Lung (tissue), 12 donors: ENCODE results near the gene ITGA7. TPM values are rescaled to one million over a fixed set of nuclear protein-coding genes. Genes with fewer than 3 reads are reported as not detected.

Experiments
- ATAC-seq: fragments of 200-7000 bp; cut with Tn5 transposase; one replicate; pipeline ENCODE4 v1.9.1; 2020; ENCODE audit warnings: moderate number of reproducible peaks; ENCODE audit not compliant: insufficient read depth, low FRiP score
- DNase-seq, 3 donors: peaks; one replicate each; pipeline ENCODE4 v3.0.0-alpha.2; 2013 to 2017
- H3K27ac ChIP-seq, 2 donors: one replicate each; pipeline ENCODE4 v1.5.1; 2013; ENCODE audit warnings: mild to moderate bottlenecking in 2 of 2, moderate library complexity in 2 of 2, control low read depth in 1 of 2, inconsistent platforms in 1 of 2, low read depth in 1 of 2, low read length in 1 of 2
- H3K27me3 ChIP-seq, 3 donors: one replicate each; pipeline ENCODE4 v1.5.1; 2013; ENCODE audit warnings: low read length in 2 of 3; ENCODE audit not compliant: control insufficient read depth in 3 of 3, insufficient read depth in 3 of 3
- H3K36me3 ChIP-seq, 4 donors: one replicate each; pipeline ENCODE4 v1.5.1; 2013; ENCODE audit warnings: low read length in 4 of 4, mild to moderate bottlenecking in 1 of 4, moderate library complexity in 1 of 4; ENCODE audit not compliant: control insufficient read depth in 4 of 4, insufficient read depth in 4 of 4
- H3K4me1 ChIP-seq, 5 donors: one replicate each; pipeline ENCODE4 v1.5.1; 2013; ENCODE audit warnings: low read length in 5 of 5, mild to moderate bottlenecking in 2 of 5, moderate library complexity in 1 of 5; ENCODE audit not compliant: control insufficient read depth in 5 of 5, insufficient read depth in 5 of 5
- H3K4me3 ChIP-seq: one replicate; pipeline ENCODE4 v1.5.1; 2013; ENCODE audit warnings: mild to moderate bottlenecking, control low read depth, moderate library complexity
- H3K9ac ChIP-seq, 2 donors: one replicate each; pipeline ENCODE4 v1.5.1; 2013; ENCODE audit warnings: low read length in 2 of 2, control low read depth in 1 of 2; ENCODE audit not compliant: insufficient read depth in 1 of 2
- H3K9me3 ChIP-seq, 4 donors: one replicate each; pipeline ENCODE4 v1.5.1; 2013; ENCODE audit warnings: low read length in 3 of 4, mild to moderate bottlenecking in 1 of 4, moderate library complexity in 1 of 4; ENCODE audit not compliant: control insufficient read depth in 4 of 4, insufficient read depth in 3 of 4
- WGBS, 2 donors: extraction: QIAGEN DNeasy Blood & Tissue Kit; methylation state at CpG; one replicate each; pipeline ENCODE4 v1.1.7; 2013; 5-methylcytosine and 5-hydroxymethylcytosine counted together
- polyA plus RNA-seq, 2 donors: library from polyadenylated mRNA; stranded (reverse); fragments of 200-250 nt; gene quantifications; one replicate each; pipeline ENCODE4 v1.2.1, GENCODE V29; 2013
- total RNA-seq, 2 donors: library from RNA; depleted of rRNA in 1 of 2; stranded (reverse); fragments of >200 nt in 1 of 2; gene quantifications; one replicate each; pipeline ENCODE4 v1.2.1, GENCODE V29; 2014 to 2021
- TF ChIP-seq, protein P1 (sequence below): IDR thresholded peaks from 2 replicates; pipeline ENCODE4 v1.5.1; 2012; ENCODE audit warnings: mild to moderate bottlenecking; ENCODE audit errors: control extremely low read depth, extremely low read depth
- donor health status: control.
- donor health status: control.
- donor health status: Bipolar disorder and iron deficiency.
- donor health status: healthy.
- donor health status: DM: yes; HTN: yes; CAD: no.

The ITGA7 gene
- total and polyA plus RNA-seq, 4 donors = 8.2 to 28.4 (median 17.7) TPM

DNA sequence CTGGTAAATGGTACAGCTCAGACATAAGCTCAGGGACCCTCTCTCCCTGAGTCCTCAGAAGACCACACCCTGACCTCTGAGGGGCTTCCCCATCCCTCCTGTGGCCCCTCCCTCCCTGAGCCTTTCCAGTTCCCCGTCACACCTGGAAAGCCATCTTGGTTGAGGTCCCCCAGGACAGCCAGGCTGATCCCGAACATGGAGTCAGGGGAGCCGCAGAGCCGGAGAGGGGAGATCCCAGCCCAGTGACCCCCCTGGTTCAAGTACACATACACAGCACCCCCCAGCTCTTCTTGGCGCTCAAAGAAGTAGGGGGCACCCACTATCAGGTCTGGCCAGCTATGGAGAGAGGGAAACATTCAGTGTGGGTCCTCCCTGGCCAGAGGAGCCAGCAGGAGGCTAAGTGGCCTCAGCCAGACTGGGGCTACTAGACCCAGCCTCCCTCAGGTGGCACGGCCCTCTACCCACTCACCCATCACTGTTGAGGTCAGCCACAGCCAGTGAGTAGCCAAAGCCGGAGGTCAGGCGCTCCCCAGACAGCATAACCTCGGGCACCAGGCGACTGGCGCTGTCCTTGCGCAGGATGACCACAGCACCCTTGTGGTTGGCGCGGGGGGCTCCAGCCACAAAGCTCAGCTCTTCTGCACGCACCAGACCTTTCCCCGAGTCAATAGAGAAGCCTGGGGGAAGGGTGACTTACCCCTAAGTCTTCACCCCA is 9.3 kb downstream of the ITGA7 start:
- DNase-seq = no peak
- H3K9ac ChIP-seq = no peak overlapping the region

DNA sequence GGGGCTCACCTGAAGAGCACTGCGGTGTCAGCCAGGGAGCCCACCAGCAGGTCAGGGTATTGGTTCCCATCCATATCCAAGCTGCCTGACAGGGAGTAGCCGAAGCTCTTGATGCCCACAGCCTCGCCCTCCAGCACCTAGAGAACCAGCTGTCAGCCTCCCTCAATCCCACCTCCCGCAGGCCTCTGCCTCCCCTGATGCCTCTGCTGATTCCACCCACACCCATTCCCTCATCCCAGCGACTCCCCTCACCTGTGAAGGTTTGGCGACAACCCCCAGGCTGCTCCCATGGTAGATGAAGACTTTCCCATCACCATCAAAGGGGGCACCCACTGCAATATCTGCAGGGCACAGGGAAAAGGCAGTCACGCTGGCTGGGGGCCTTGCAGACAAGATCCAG is 10.0 kb downstream of the ITGA7 start:
- Histone ChIP-seq H3K4me1 (no peaks in the 10 kb centered on the region), H3K27ac (no peak overlapping the region), H3K9me3 (no peaks in the 10 kb centered on the region), H3K9ac (no peak overlapping the region), H3K27me3 (no peaks in the 10 kb centered on the region), H3K4me3 (no peak overlapping the region), H3K36me3 (peaks cover 0 to 1% (median 0%) of the 10 kb centered on the region in 4 donors)
- DNase-seq = no peak
- 88 to 89% methylated on average over 7 of the region's 7 CpGs for WGBS, 2 donors
- TF ChIP-seq, protein P1, sequence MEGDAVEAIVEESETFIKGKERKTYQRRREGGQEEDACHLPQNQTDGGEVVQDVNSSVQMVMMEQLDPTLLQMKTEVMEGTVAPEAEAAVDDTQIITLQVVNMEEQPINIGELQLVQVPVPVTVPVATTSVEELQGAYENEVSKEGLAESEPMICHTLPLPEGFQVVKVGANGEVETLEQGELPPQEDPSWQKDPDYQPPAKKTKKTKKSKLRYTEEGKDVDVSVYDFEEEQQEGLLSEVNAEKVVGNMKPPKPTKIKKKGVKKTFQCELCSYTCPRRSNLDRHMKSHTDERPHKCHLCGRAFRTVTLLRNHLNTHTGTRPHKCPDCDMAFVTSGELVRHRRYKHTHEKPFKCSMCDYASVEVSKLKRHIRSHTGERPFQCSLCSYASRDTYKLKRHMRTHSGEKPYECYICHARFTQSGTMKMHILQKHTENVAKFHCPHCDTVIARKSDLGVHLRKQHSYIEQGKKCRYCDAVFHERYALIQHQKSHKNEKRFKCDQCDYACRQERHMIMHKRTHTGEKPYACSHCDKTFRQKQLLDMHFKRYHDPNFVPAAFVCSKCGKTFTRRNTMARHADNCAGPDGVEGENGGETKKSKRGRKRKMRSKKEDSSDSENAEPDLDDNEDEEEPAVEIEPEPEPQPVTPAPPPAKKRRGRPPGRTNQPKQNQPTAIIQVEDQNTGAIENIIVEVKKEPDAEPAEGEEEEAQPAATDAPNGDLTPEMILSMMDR = no peak
- no peak for ATAC-seq

More for the DNA sequence above, 9.3 kb downstream of the ITGA7 start:
- no peak overlapping the region for H3K27ac ChIP-seq
- TF ChIP-seq, protein P1 = no peak
- H3K4me1 ChIP-seq = peaks cover 0 to 1% (median 0%) of the 10 kb centered on the region in 5 donors
- H3K27me3 ChIP-seq = no peaks in the 10 kb centered on the region
- H3K4me3 ChIP-seq = no peak overlapping the region
- no peaks in the 10 kb centered on the region for H3K9me3 ChIP-seq
- no peak for ATAC-seq
- 89 to 94% methylated on average over 16 of the region's 16 CpGs for WGBS, 2 donors
- H3K36me3 ChIP-seq = peaks cover 0 to 1% (median 0%) of the 10 kb centered on the region in 4 donors

DNA sequence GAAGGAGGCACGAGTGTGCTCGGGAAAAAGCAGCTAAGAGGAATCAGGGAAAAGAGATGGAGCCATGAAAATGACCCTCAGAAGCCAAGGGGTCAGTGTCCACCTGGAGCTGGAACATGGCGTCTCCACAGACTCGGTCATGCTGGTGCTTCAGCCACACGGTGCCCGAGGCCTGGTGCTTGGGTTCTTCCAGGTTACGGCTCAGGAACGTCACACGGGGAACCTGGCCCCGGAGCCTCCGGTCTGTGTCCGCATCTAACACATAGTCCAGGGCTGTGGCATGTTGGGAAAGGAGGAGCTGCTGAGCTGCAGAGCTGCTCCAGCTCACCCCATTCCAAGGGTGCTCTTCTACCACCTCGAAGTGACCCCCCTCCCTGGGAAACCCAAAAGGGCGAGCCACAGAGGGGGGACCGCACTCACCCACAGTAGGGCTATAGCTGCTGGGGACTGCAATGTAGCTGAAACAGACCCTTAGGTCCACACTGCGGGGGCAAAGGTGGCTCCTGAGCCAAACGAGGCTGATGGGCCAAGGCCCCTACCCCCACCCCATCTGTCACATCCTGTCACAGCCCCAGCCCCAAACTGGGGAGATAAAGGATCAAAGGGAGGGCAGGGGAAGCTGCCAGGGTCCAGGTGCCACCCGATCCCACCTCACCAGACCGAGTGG is 10.8 kb downstream of the ITGA7 start:
- WGBS, 2 donors = 85 to 87% methylated on average over 19 of the region's 19 CpGs
- no peak for DNase-seq
- H3K27ac ChIP-seq = no peak overlapping the region

More for the DNA sequence above, 10.8 kb downstream of the ITGA7 start:
- Histone ChIP-seq H3K9ac (no peak overlapping the region), H3K9me3 (no peaks in the 10 kb centered on the region), H3K27me3 (no peaks in the 10 kb centered on the region), H3K36me3 (peaks cover 0 to 1% (median 0%) of the 10 kb centered on the region in 4 donors), H3K4me1 (no peaks in the 10 kb centered on the region), H3K4me3 (no peak overlapping the region)
- TF ChIP-seq, protein P1 = no peak
- ATAC-seq = no peak
